Stomach (tissue), 9 donors: Measurements from ENCODE around the gene KCTD13. TPM values are rescaled to one million over a fixed set of nuclear protein-coding genes. Genes with fewer than 3 reads are reported as not detected.

Experiments
- DNase-seq, 2 donors: peaks; one replicate each; pipeline versions ENCODE4 v3.0.0 to v3.0.0-alpha.2; 2013 to 2019
- H3K27ac ChIP-seq, 5 donors: fragments of 200-600 bp in 4 of 5; sonication (generic) in 4 of 5; one replicate each; pipeline ENCODE4 v1.5.1; 2013 to 2019; ENCODE audit warnings: mild to moderate bottlenecking in 1 of 5, moderate library complexity in 1 of 5
- H3K27me3 ChIP-seq, 3 donors: fragments of 200-600 bp; sonication (generic); one replicate each; pipeline ENCODE4 v1.5.1; 2017 to 2019; ENCODE audit warnings: mixed run types in 1 of 3
- H3K36me3 ChIP-seq, 4 donors: fragments of 200-600 bp; sonication (generic); 1 replicate in 3 of 4; 2 replicates in 1 of 4; pipeline ENCODE4 v1.5.1; 2016 to 2019
- H3K4me1 ChIP-seq, 4 donors: fragments of 200-600 bp; sonication (generic); one replicate each; pipeline ENCODE4 v1.5.1; 2016 to 2019
- H3K4me3 ChIP-seq, 4 donors: fragments of 200-600 bp; sonication (generic) in 3 of 4; one replicate each; pipeline ENCODE4 v1.5.1; 2016 to 2019; ENCODE audit warnings: mild to moderate bottlenecking in 1 of 4
- H3K9me3 ChIP-seq, 4 donors: fragments of 200-600 bp; sonication (generic); one replicate each; pipeline ENCODE4 v1.5.1; 2016 to 2019
- EP300 ChIP-seq: sonication (generic); formaldehyde crosslinking; IDR thresholded peaks from one replicate; pipeline ENCODE4 v1.6.1; 2017; ENCODE audit warnings: antibody characterized with exemption
- POLR2A ChIP-seq, 4 donors: fragments of 450-650 bp; IDR thresholded peaks; one replicate each; pipeline ENCODE4 v1.6.1; 2016; ENCODE audit warnings: antibody characterized with exemption in 4 of 4, control low read depth in 2 of 4, mild to moderate bottlenecking in 1 of 4, moderate library complexity in 1 of 4
- POLR2AphosphoS5 ChIP-seq, 3 donors: sonication (generic); formaldehyde crosslinking; IDR thresholded peaks; one replicate each; pipeline ENCODE4 v1.6.1; 2016; ENCODE audit warnings: antibody characterized with exemption in 3 of 3
- WGBS, 5 donors: extraction: QIAGEN DNeasy Blood & Tissue Kit in 3 of 5; methylation state at CpG; one replicate each; pipeline versions ENCODE4 v1.1.5 to v1.1.7; 2013 to 2018; 5-methylcytosine and 5-hydroxymethylcytosine counted together
- intact Hi-C: fragments of 100-400 bp; cut with DNase I; formaldehyde crosslinking; loops from one replicate; pipeline ENCODE4 v1.15.1; 2023; ENCODE audit warnings: low total_unique reads
- polyA plus RNA-seq, 3 donors: library from polyadenylated mRNA; stranded (reverse); fragments of 200-250 nt; gene quantifications; one replicate each; pipeline ENCODE4 v1.2.3, GENCODE V29; 2013
- total RNA-seq, 5 donors: library from RNA; depleted of rRNA; stranded (reverse); fragments of >200 nt; gene quantifications; one replicate each; pipeline versions ENCODE4 v1.1.0 to v1.2.3, GENCODE V29; 2014 to 2016
- TF ChIP-seq, protein P1 (sequence below), 7 experiments: fragments of 450-650 bp in 4 of 7; fragments of 200-600 bp in 3 of 7; sonication (generic) in 3 of 7; IDR thresholded peaks; one replicate each; pipeline ENCODE4 v1.5.1; 2016 to 2019; ENCODE audit warnings: antibody characterized with exemption in 7 of 7, control low read depth in 2 of 7, mild to moderate bottlenecking in 1 of 7
- donor health status: healthy with polysubstance abuse.
- donor health status: Bipolar disorder and iron deficiency.
- donor health status: healthy.

The KCTD13 gene
- total and polyA plus RNA-seq, 8 donors: 6.3 to 182 (median 22.1) TPM

DNA sequence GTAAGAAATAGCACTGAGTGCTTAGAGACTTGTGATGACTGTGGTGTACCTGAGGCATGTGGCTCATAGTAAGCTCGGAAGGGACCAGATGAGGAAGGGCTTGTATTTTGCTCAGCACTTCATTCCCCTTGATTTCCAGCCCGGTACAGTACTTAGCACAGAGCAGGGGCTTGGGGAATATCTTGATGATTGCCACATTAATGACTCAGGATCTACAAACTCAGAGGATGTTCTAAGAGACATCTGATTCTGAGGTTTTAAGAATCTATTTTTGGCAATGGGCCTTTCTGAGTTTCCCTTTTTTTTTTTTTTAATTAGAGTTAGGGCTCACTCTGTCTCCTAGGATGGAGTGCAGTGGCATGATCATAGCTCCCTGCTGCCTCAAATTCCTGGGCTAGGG lies 16.6 kb downstream of the KCTD13 start:
- Histone ChIP-seq H3K27me3 (no peaks in the 10 kb centered on the region), H3K4me1 (no peaks in the 10 kb centered on the region), H3K9me3 (no peaks in the 10 kb centered on the region), H3K27ac (no peak overlapping the region), H3K36me3 (peaks cover 0 to 41% (median 30%) of the 10 kb centered on the region in 4 donors), H3K4me3 (no peak overlapping the region)
- intact Hi-C loops: no loop called here
- DNase-seq: no peak
- 58 to 85% (median 69%) methylated on average over 2 of the region's 2 CpGs for WGBS, 5 donors
- TF ChIP-seq POLR2AphosphoS5 (IDR thresholded peaks at IDR 0.05) (no peak), EP300 (no peak), POLR2A (IDR thresholded peaks at IDR 0.05) (no peak)
- TF ChIP-seq, protein P1, sequence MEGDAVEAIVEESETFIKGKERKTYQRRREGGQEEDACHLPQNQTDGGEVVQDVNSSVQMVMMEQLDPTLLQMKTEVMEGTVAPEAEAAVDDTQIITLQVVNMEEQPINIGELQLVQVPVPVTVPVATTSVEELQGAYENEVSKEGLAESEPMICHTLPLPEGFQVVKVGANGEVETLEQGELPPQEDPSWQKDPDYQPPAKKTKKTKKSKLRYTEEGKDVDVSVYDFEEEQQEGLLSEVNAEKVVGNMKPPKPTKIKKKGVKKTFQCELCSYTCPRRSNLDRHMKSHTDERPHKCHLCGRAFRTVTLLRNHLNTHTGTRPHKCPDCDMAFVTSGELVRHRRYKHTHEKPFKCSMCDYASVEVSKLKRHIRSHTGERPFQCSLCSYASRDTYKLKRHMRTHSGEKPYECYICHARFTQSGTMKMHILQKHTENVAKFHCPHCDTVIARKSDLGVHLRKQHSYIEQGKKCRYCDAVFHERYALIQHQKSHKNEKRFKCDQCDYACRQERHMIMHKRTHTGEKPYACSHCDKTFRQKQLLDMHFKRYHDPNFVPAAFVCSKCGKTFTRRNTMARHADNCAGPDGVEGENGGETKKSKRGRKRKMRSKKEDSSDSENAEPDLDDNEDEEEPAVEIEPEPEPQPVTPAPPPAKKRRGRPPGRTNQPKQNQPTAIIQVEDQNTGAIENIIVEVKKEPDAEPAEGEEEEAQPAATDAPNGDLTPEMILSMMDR (IDR thresholded peaks at IDR 0.05): no peak

DNA sequence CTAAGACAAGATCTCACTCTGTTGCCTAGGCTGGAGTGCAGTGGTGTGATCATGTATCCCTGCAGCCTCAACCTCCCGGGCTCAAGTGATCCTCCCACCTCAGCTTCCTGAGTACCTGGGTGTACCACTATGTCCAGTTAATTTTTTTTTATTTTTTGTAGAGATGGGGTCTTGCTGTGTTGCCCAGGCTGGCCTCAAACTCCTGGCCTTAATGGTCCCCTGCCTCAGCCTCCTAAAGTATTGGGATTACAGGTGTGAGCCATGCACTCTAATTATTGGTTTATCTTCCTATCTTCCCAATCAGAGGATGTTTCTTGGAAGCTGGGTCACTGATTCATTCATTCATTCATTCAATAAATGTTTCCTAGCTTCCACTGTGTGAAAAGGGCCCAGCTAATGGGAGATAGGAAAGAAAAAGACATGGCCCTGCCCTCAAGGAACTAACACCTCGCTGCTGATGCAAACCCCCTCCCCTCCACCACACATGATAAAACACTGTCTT lies 17.3 kb downstream of the KCTD13 start:
- no peaks in the 10 kb centered on the region for H3K4me1 ChIP-seq

DNA sequence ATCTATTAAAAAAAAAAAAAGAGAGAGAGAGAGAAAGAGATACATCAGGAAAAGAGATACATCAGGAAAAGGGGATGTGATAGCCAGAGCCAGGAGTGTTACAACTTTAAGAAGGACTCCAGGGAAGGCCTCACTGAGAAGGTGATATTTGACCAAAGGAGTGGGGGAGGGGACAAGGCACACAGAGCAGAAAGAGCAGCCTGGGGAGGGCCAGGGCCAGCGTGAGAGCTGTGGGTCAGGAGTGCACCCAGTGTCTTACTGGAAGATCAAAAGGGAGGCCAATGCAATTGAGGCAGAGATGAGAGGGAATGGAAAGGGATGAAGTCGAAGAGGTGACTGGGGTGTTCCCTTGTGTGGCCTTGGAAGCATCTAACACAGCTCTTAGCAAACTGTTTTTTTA lies 18.1 kb downstream of the KCTD13 start:
- no peaks in the 10 kb centered on the region for H3K4me1 ChIP-seq
- H3K27ac ChIP-seq: no peak overlapping the region
- DNase-seq: no peak
- WGBS, 5 donors: 58 to 88% (median 64%) methylated on average over 2 of the region's 2 CpGs
- no peaks in the 10 kb centered on the region for H3K9me3 ChIP-seq
- no peak overlapping the region for H3K4me3 ChIP-seq
- intact Hi-C loops: no loop called here
- H3K27me3 ChIP-seq: no peaks in the 10 kb centered on the region
- H3K36me3 ChIP-seq: peaks cover 0 to 26% (median 17%) of the 10 kb centered on the region in 4 donors
- TF ChIP-seq POLR2AphosphoS5 (IDR thresholded peaks at IDR 0.05): no peak
- TF ChIP-seq, protein P1 (IDR thresholded peaks at IDR 0.05): no peak
- no peak for TF ChIP-seq POLR2A (IDR thresholded peaks at IDR 0.05)
- TF ChIP-seq EP300: no peak

More for the DNA sequence above, 17.3 kb downstream of the KCTD13 start:
- H3K27me3 ChIP-seq: no peaks in the 10 kb centered on the region
- no peak overlapping the region for H3K27ac ChIP-seq
- DNase-seq: no peak
- H3K36me3 ChIP-seq: peaks cover 0 to 34% (median 24%) of the 10 kb centered on the region in 4 donors
- no peaks in the 10 kb centered on the region for H3K9me3 ChIP-seq
- intact Hi-C loops: no loop called here
- TF ChIP-seq POLR2AphosphoS5 (IDR thresholded peaks at IDR 0.05) (no peak), POLR2A (IDR thresholded peaks at IDR 0.05) (no peak), EP300 (no peak)
- TF ChIP-seq, protein P1 (IDR thresholded peaks at IDR 0.05): no peak
- WGBS, 5 donors: 77 to 90% (median 78%) methylated on average over 2 of the region's 2 CpGs
- no peak overlapping the region for H3K4me3 ChIP-seq

DNA sequence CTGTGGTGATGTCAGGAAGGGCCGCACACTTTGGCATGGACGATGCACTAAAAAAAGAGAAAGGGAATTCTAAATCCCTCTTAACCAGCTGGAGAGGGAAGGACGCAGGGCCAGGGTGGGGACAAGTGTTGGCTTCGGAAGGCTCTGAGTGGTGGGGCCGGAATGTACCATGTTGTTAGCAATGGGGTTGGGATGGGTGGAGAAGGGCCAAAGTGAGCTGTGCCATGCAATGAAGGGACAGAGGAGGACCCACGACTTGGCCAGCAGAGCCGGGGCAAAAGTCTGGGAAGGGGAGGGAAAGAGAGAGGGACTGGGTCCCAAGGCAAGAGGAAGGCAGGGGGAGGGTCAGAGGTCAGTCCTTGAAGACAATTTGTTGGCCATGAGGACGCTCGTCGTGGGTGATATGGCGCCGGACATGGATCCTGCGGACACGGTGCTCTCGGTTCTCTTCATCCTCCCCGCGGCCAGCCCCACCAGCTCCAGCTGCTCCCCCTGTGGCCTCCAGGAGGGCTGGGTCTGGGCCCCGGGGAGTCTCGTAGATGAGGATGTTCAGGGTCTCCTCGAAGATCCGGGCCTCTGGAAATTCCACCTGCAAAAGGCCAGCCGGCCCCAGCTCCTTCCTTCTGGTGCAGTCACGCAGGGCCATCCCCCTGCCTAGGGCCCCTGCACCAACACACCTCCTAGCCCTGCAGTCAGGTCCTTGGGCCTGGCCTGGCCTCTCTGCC lies 19.3 kb downstream of the KCTD13 start:
- 86 to 92% (median 87%) methylated on average over 18 to 23 of the region's 23 CpGs for WGBS, 5 donors
- no peak for DNase-seq
- Histone ChIP-seq H3K9me3 (no peaks in the 10 kb centered on the region), H3K27ac (no peak overlapping the region), H3K36me3 (peaks cover 0 to 23% (median 17%) of the 10 kb centered on the region in 4 donors), H3K4me1 (peaks cover 0 to 3% (median 2%) of the 10 kb centered on the region in 4 donors), H3K4me3 (no peak overlapping the region), H3K27me3 (peaks cover 0 to 2% (median 0%) of the 10 kb centered on the region in 3 donors)
- TF ChIP-seq POLR2A (IDR thresholded peaks at IDR 0.05) (no peak), POLR2AphosphoS5 (IDR thresholded peaks at IDR 0.05) (no peak), EP300 (no peak)
- TF ChIP-seq, protein P1 (IDR thresholded peaks at IDR 0.05): no peak
- intact Hi-C loops: no loop called here
